K562 (cell line): Measurements from ENCODE around the gene UBAC2. TPM values are rescaled to one million over a fixed set of nuclear protein-coding genes. Genes with fewer than 3 reads are reported as not detected.

Experiments
- BRD4 ChIP-seq: fragments of 200-600 bp; sonication (generic); IDR thresholded peaks from 2 replicates; pipeline ENCODE4 v1.6.1; 2017; ENCODE audit warnings: inconsistent platforms
- DIDO1 ChIP-seq: fragments of 450-650 bp; IDR thresholded peaks from 2 replicates; pipeline ENCODE4 v1.6.1; 2016; ENCODE audit warnings: low read depth, missing biosample characterization, missing genetic modification characterization
- FOS ChIP-seq: IDR thresholded peaks from 3 replicates; pipeline ENCODE4 v1.6.1; 2011; ENCODE audit not compliant: insufficient read length; ENCODE audit errors: extremely low read depth
- FOSL1 ChIP-seq: fragments of 200-800 bp; sonication (Bioruptor generic); conservative IDR thresholded peaks from 2 replicates; pipeline ENCODE4 v1.6.1; 2016; ENCODE audit warnings: missing genetic modification characterization, missing compliant biosample characterization
- KDM2B ChIP-seq: fragments of 250-450 bp; sonication (Bioruptor Pico); IDR thresholded peaks from 2 replicates; pipeline ENCODE4 v1.8.0; 2021; ENCODE audit warnings: mild to moderate bottlenecking, moderate library complexity
- NFIC ChIP-seq: fragments of 450-650 bp; IDR thresholded peaks from 2 replicates; pipeline ENCODE4 v1.6.1; 2017; ENCODE audit warnings: mild to moderate bottlenecking, inconsistent platforms
- POLR2A ChIP-seq: fragments of 450-650 bp; conservative IDR thresholded peaks from 2 replicates; pipeline ENCODE4 v1.6.1; 2016
- SUPT5H ChIP-seq: fragments of 450-650 bp; IDR thresholded peaks from 2 replicates; pipeline ENCODE4 v1.6.1; 2016
- ZFP91 ChIP-seq: sonication (generic); formaldehyde crosslinking; IDR thresholded peaks from 2 replicates; pipeline ENCODE4 v1.8.0; 2022; ENCODE audit warnings: mild to moderate bottlenecking, missing genetic modification reagents
- ZNF263 ChIP-seq: sonication (generic); formaldehyde crosslinking; IDR thresholded peaks from 2 replicates; pipeline ENCODE4 v1.8.0; 2022; ENCODE audit warnings: mild to moderate bottlenecking, missing genetic modification reagents, borderline replicate concordance
- ZNF445 ChIP-seq: fragments of 250-450 bp; sonication (Bioruptor Pico); IDR thresholded peaks from 2 replicates; pipeline ENCODE4 v1.4.0; 2020; ENCODE audit warnings: low read depth, mild to moderate bottlenecking, moderate library complexity
- ZNF551 ChIP-seq: fragments of 250-450 bp; sonication (Bioruptor Pico); IDR thresholded peaks from 2 replicates; pipeline ENCODE4 v1.5.0; 2021; ENCODE audit warnings: mild to moderate bottlenecking, moderate library complexity
- ZNF584 ChIP-seq: fragments of 200-800 bp; sonication (Bioruptor generic); IDR thresholded peaks from 2 replicates; pipeline ENCODE4 v1.6.1; 2016; ENCODE audit warnings: low read depth, mild to moderate bottlenecking, missing genetic modification characterization, missing compliant biosample characterization
- polyA plus RNA-seq, 8 experiments: library from polyadenylated mRNA; depleted of rRNA in 4 of 8; stranded (reverse) in 5 of 8; unstranded in 3 of 8; fragments of >200 nt; fragmentation: Nextera tagmentation in 2 of 8; fragmentation: Illumina TruSeq in 1 of 8; extraction: Ambion mirVana in 2 of 8; extraction: Trizol in 1 of 8; gene quantifications; 2 replicates each; pipeline versions ENCODE4 v1.2.1 to v1.2.3, GENCODE V29; 2011 to 2014; ENCODE audit warnings: inconsistent platforms in 1 of 8, missing spikeins in 1 of 8
- total RNA-seq, 7 experiments: library from RNA; depleted of rRNA in 6 of 7; stranded (reverse); fragments of >200 nt in 6 of 7; fragmentation: Illumina TruSeq in 2 of 7; extraction: Trizol in 2 of 7; gene quantifications; 2 replicates each; pipeline versions ENCODE4 v1.2.1 to v1.2.3, GENCODE V29; 2011 to 2021; ENCODE audit warnings: low replicate concordance in 1 of 7
- TF ChIP-seq, protein P1 (sequence below), 2 experiments: fragments of 200-800 bp in 1 of 2; sonication (Bioruptor generic) in 1 of 2; sonication (generic) in 1 of 2; formaldehyde crosslinking in 1 of 2; IDR thresholded peaks in 1 of 2; conservative IDR thresholded peaks in 1 of 2; 2 replicates each; pipeline versions ENCODE4 v1.5.0 to v1.6.1; 2016 to 2020; ENCODE audit warnings: missing compliant biosample characterization in 1 of 2, missing genetic modification characterization in 1 of 2, missing genetic modification reagents in 1 of 2
- TF ChIP-seq, protein P2 (sequence below), 2 experiments: fragments of 450-650 bp; formaldehyde crosslinking in 1 of 2; IDR thresholded peaks; 2 replicates each; pipeline versions ENCODE4 v1.4.0 to v1.6.1; 2014 to 2020; ENCODE audit warnings: mild to moderate bottlenecking in 2 of 2, borderline replicate concordance in 1 of 2, low read depth in 1 of 2
- TF ChIP-seq, protein P3 (sequence below): sonication (generic); formaldehyde crosslinking; IDR thresholded peaks from 2 replicates; pipeline ENCODE4 v1.4.0; 2020; ENCODE audit warnings: mild to moderate bottlenecking, missing genetic modification reagents

Gene UBAC2
- total and polyA plus RNA-seq, 9 of the 15 experiments (the other 6 are each of a cell fraction or from before 2014, with no cell fraction given) = 6.0 to 84.1 (median 32.3) TPM

- TF ChIP-seq ZNF551 (CRISPR knock-in tag) = no peak
- no peak for TF ChIP-seq ZNF445 (CRISPR knock-in tag)
- no peak for TF ChIP-seq POLR2A
- TF ChIP-seq KDM2B = no peak
- TF ChIP-seq FOSL1 = peak; percentile 92
- TF ChIP-seq ZNF263 = no peak
- TF ChIP-seq NFIC = no peak
- TF ChIP-seq FOS = peak; percentile 34
- TF ChIP-seq SUPT5H = no peak
- TF ChIP-seq, protein P1, sequence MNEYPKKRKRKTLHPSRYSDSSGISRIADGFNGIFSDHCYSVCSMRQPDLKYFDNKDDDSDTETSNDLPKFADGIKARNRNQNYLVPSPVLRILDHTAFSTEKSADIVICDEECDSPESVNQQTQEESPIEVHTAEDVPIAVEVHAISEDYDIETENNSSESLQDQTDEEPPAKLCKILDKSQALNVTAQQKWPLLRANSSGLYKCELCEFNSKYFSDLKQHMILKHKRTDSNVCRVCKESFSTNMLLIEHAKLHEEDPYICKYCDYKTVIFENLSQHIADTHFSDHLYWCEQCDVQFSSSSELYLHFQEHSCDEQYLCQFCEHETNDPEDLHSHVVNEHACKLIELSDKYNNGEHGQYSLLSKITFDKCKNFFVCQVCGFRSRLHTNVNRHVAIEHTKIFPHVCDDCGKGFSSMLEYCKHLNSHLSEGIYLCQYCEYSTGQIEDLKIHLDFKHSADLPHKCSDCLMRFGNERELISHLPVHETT (CRISPR knock-in tag; conservative IDR thresholded peaks at IDR 0.05 in 1 of 2, IDR thresholded peaks at IDR 0.05 in 1 of 2) = no peak
- TF ChIP-seq ZFP91 (CRISPR knock-in tag) = no peak
- TF ChIP-seq, protein P2, sequence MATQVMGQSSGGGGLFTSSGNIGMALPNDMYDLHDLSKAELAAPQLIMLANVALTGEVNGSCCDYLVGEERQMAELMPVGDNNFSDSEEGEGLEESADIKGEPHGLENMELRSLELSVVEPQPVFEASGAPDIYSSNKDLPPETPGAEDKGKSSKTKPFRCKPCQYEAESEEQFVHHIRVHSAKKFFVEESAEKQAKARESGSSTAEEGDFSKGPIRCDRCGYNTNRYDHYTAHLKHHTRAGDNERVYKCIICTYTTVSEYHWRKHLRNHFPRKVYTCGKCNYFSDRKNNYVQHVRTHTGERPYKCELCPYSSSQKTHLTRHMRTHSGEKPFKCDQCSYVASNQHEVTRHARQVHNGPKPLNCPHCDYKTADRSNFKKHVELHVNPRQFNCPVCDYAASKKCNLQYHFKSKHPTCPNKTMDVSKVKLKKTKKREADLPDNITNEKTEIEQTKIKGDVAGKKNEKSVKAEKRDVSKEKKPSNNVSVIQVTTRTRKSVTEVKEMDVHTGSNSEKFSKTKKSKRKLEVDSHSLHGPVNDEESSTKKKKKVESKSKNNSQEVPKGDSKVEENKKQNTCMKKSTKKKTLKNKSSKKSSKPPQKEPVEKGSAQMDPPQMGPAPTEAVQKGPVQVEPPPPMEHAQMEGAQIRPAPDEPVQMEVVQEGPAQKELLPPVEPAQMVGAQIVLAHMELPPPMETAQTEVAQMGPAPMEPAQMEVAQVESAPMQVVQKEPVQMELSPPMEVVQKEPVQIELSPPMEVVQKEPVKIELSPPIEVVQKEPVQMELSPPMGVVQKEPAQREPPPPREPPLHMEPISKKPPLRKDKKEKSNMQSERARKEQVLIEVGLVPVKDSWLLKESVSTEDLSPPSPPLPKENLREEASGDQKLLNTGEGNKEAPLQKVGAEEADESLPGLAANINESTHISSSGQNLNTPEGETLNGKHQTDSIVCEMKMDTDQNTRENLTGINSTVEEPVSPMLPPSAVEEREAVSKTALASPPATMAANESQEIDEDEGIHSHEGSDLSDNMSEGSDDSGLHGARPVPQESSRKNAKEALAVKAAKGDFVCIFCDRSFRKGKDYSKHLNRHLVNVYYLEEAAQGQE (IDR thresholded peaks at IDR 0.05; ENCODE audit: borderline replicate concordance) = 0 out of 2 replicates have a peak, but pooled peaks have one; percentile 12
- TF ChIP-seq, protein P2 (CRISPR knock-in tag; IDR thresholded peaks at IDR 0.05; ENCODE audit: low read depth) = no peak
- TF ChIP-seq, protein P3, sequence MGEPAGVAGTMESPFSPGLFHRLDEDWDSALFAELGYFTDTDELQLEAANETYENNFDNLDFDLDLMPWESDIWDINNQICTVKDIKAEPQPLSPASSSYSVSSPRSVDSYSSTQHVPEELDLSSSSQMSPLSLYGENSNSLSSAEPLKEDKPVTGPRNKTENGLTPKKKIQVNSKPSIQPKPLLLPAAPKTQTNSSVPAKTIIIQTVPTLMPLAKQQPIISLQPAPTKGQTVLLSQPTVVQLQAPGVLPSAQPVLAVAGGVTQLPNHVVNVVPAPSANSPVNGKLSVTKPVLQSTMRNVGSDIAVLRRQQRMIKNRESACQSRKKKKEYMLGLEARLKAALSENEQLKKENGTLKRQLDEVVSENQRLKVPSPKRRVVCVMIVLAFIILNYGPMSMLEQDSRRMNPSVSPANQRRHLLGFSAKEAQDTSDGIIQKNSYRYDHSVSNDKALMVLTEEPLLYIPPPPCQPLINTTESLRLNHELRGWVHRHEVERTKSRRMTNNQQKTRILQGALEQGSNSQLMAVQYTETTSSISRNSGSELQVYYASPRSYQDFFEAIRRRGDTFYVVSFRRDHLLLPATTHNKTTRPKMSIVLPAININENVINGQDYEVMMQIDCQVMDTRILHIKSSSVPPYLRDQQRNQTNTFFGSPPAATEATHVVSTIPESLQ (CRISPR knock-in tag) = no peak
- TF ChIP-seq ZNF584 (CRISPR knock-in tag) = no peak
- no peak for TF ChIP-seq BRD4
- TF ChIP-seq DIDO1 (tag) = no peak
Measured at GRCh38 chr13:99151516-99151915, 49.1 kb upstream of the UBAC2 start (continued).
